HG03342 (cell line): ENCODE results near the gene ZBTB21.
"Not testable (repeated sequence)": the region's sequence is repeated elsewhere in the genome, so short reads cannot be mapped to it uniquely, and the experiment has no call there.

ENCODE experiments used
- ATAC-seq: cut with Tn5 transposase; IDR thresholded peaks from one replicate; pipeline ENCODE4 v1.9.1; 2021; ENCODE audit warnings: mild to moderate bottlenecking, moderate library complexity; ENCODE audit not compliant: unreplicated experiment

Gene ZBTB21

DNA sequence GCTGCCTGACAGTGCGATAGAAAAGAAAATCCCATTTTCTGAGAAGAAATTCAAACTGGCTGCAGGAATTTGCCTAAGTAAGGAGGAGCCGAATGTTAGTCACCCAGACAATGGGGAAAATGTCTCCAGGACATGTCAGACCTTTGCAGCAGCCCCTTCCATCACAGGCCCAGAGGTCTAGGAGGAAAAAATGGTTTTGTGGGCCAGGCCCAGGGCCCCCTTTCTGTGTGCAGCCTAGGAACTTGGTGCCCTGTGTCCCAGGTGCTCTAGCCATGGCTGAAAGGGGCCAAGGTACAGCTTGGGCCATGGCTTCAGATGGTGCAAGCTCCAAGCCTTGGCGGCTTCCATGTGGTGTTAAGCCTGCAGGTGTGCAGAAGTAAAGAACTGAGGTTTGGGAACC lies 14.6 kb downstream of the ZBTB21 start:
- ATAC-seq = no peak

DNA sequence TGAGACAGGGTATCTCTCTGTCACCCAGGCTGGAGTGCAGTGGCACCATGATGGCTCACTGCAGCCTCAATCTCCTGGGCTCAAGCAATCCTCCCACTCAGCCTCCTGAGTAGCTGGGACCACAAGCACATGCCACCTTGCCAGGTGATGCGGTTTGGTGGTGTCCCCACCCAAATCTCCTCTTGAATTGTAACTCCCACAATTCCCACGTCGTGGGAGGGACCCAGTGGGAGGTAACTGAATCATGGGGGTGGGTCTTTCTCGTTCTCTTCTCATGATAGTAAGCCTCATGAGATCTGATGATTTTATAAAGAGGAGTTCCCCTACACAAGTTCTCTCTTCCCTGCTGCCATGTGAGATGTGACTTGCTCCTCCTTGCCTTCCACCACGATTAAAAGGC lies 15.5 kb downstream of the ZBTB21 start:
- not testable (repeated sequence) for ATAC-seq

DNA sequence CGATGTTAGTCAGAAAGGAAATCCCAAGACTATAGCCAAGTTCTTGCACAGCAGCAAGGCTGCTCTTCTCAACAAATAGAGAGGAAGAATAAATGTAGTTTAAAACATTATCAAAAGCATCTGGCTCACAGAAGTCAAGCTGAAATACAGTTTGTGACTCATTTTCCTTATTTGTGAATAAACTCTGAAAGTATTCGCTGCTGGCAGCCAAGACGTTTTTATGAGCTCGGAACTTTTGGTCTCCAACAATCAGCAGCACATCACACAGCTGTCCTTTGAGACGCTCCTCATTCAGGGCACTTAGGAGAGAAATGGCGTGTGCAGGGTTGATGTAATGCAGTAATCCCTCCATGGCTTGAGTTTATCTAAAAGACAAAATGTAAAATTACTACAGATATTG lies 16.4 kb downstream of the ZBTB21 start:
- no peak for ATAC-seq

DNA sequence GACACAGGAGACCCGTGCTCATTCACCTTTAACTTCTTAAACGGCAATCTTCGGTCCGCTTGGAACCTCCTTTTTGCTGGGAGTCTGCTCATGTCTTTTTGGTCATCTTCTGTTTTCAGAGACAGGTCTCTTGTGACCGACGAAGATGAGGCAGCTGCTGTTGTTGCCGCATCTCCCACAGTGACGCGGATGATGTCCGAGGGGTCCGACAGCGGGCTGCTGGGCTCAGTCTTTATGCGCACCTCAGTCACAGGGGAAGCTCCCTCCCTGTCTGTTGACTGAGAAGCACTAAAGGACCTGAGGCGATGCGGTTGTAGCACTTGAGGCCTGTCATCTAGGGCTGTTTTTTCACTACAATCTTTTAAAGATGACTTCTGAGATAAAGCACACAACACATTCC lies 17.6 kb downstream of the ZBTB21 start:
- ATAC-seq = no peak

DNA sequence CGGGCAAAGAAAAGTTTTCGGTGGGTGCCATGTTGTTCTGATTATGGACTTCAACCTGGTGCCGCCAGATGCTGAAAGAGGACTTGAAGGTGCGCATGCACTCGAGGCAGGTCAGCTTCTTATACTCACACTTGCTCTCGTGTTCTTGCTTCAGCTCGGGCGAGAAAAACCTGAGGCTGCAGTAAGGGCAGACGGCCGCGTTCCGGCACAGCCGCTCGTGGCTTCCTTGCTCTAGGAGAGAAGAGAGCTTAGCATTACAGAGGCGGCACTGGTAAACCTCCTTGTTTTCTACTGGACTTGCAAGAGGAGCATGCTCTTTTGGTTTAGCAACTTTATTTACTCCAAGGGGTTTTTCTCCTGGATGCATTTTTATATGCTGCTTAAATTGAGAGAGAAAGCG lies 18.5 kb downstream of the ZBTB21 start:
- no peak for ATAC-seq

DNA sequence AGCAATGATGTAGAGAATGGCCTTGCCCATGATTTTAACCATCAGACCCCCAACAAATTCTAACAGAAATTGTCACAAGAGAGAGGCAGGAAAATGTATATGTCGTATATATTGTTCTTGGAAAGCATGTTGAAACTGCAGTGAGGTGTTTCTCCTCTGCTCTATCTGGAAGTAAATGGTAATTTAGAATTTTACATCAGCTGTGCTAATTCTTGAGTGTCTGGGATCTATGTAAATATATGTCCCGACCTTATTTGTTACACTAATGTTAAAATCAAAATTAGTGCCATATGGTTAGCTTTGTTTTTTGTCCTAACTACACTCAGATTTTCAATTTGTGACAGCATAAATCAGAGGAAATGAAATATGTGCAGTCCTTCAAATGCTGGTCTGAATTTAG lies 20.5 kb downstream of the ZBTB21 start:
- ATAC-seq = no peak

DNA sequence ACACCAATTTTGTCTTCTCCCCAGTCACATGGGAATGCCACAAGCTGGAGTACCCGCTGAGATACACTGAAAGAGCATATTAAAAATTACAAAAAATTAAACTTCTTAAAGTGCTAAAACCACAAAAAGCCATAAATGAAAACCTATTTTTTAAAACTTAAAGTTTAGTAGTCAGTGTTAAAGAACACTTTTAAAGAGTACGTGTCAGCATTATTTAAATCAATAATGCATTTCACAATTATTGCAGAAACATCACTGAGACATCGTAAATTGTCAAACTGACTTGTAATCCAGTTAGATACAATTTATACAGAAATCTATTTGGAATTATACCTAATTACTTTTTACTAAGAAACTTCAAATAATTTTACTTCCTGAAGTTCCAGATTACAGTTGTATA lies 22.9 kb downstream of the ZBTB21 start:
- no peak for ATAC-seq

DNA sequence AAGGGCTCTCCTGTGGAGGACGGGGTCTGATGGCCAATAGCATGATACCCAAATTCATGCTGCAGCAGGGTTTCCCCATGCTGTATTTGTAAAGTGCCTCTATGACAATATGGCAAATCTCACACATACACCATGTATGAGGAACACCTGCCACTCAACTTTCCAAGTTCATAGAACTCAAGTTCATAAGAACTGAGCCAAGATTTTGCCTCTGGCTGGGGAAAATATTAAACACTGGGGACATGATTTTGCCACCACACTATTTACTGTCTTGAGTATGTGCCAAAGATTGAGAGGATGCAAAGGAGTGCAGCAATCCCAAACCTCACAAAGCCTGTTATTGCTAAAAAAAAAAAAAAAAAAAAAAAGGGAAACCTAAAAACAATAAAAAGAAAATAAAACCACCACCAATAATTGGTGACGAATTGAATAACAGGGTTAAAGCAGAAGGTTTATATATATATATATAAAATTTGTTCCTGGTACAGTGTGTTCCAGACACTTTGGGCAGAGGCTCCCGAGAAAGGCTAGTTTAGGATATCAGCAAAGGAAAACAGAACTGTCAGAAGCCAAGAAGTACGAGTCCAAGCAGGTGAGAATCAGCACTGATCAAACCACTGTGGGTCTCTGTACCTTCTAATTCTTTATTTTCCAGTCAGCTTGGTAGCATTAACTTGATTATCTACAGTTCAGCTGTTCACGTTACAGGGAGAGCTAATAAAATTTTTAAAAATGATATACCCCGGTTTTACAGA lies 24.3 kb downstream of the ZBTB21 start:
- no peak for ATAC-seq

DNA sequence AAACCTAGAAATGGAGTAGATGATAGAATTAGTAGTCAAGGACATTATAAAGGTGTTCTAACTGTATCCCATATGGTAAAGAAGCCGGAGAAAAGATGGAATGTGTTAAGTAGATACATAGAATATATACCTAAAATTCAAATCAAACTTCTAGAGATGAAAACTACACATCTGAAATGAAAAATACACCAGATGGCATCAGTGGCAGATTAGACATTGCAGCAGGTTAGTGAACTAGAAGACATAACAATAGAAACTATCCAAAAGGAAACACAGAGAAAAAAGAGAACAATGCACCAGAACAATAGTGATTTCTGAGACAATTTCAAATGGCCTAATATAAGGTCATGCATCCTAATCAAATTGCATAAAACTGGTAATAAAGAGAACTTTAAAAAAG lies 26.9 kb downstream of the ZBTB21 start:
- ATAC-seq = no peak

DNA sequence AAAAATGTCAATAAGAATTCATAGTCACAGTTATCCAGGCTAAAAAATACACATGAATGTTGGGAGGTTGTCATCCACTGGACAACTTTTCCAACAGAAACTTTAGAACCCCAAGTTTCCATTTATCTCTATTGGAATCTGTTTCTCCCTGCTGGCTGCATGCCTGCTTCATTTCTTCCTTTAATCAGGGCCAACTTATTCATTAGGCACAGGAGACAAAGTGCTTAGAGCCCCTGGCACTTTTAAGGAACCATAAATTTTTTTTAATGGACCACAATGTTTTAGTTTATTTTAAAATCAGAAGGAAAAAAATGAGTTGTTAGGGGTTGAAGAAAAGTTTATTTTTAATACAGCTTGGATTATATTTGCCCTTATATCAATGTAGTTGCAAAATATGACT lies 29.6 kb downstream of the ZBTB21 start:
- no peak for ATAC-seq

DNA sequence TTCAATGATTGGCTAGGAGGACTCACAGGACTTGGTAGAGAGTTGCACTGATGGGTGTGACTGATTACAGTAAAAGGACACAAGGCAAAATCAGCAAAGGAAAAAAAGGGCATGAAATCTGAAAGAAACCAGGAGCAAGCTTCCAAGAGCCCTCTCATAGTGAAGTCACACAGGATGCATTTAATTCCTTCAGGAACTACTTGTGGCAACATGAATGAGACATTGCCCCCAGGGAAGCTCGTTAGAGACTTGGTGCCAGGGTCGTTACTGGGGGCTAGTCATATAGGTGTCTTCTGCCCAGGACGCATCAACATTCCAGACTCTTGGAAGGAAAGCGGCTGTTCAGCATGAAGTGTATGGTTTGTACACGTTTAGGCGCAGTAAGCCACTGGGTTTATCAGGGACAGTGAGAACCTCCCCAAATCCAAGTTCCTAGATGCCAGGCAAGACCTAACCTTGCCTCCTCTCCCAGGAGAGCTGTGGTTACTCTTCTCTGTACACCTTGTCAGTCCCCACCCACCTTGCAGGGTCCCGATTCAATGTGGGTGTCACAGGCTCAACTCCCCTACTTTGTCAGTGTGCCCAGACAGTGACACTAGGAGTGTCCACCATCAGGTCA lies 30.3 kb downstream of the ZBTB21 start:
- ATAC-seq = no peak

DNA sequence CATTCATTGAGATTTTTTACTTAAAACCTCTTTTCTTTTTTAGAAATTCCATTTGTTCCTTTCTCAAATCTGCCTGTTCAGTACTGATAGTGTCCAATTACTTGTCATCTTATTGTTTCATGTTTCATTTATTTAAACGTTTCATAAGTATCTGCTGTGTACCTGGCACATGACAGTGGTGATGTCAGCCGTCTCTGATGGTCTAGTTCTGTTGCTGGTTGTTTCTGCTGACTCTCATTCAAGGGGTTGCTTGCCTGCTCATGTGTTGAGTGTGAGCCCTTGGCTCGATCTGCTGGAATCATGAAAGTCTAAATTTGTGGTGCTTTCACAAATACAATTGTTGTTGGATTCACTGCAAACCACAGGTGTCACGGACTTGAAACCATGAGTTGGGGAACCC lies 30.8 kb downstream of the ZBTB21 start:
- no peak for ATAC-seq

DNA sequence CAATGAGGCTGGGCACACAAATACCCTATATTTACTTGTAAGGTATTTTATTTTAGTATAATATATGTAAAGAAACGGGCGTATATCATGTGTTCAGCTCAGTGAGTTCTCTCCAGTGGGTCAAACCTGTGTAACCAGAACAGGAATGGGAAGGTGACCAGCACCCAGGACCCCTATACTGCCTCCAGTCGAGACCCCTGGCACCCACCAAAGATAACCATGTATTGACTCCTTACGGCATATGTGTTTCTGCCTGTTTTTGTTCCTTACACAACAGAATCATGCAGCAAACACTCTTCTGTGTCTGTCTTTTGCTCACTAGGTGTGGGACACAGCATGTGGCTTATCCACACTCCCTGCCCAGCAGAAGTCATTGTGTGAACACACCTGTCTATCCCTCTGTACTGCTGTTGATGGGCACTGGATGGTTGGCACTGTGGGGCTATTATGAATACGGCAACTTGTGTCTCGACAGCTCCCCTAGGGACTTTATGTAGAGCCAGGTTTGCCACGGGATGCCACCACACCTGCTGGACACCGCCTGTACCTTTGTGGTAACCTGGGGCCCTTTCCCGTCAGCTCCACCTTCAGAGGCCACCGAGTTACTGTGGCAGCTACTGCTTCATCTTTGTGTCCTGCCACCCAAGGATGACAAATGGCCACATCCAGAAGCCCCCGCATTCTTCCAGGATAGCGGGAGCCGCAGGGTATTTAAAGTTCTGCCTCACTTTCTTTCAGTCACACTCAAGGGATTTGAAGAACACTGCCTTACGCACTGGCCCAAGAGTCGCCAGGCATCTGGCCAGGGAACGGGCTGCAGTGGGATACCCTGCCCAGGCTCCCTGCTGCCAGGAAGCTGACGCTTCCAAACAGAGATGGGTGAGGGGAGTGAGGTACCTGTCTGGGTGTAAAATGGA lies 32.9 kb downstream of the ZBTB21 start:
- ATAC-seq = no peak

DNA sequence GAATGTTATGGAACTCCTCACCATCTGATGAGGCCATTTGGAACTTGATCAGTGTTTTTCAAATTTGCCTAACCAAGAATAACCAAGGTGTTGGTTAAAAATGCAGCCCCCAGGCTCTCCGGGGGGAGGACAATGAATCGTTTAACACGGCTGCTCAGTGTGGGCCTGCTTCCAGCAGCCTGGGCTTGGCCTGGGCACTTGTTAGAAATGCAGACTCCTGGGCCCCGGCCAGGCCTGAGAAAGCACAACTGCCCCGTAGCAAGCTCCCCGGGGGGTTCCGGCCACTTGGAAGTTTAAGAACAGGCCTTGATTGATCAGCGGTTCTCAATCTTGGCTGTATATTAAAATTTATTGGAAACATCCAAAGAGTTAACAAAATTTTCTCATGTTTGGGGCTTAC lies 33.5 kb downstream of the ZBTB21 start:
- no peak for ATAC-seq

DNA sequence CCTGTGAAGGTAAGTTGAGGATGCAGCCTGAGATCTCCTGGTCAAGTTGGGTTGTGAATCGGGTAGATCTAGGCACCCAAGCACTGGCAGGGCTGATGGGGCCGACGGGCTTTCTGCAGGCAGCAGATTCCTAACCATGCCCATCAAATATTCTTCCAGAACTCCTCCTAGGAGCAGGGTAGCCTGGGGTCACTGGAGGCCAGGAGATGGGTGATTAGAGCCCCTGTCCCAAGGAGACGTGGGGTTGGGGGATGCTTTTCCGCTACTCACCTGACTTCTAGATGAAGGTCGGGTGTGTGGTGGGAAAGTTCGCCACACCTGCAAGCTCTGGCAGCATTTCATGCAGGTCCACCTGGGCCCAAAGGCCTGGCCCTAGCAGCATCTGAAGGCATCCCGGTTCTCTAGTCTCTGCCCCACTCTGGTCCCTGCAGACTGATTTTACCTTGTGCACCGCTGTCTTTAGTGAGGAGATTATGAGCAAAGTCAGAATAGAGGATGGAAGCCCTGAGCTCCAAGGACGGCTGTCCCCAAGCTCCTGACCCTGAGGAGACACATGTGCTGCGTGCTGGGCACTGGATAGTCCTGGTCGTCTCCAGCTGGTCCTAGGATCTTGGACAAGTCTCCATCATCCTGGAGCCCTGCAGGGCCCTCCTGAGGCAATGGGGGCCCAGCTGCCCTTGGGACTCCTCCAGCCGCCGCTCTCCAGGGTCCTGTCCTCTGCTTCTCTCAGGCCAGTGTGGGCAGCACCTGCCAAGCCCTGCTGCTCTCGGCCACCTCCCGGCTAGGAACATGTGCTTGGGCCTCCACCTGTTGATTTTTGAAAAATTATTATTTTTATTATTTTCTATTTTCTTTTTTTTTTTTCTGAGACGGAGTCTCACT lies 34.5 kb downstream of the ZBTB21 start:
- no peak for ATAC-seq

DNA sequence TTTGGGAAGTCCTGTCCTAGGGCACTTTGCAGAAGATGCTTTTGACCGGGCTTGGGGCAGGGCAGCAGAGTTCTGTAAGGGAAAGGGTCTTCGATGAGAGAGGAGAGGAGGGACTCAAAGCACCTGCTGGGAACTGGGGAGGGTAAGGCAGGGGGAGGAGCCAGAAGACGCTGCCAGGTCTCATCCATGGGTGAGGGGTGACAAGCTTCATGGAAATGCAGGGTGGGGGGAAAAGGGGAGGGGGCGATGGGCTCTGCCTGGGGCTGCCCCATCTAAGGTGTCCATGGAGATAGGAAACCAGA lies 35.5 kb downstream of the ZBTB21 start:
- no peak for ATAC-seq

DNA sequence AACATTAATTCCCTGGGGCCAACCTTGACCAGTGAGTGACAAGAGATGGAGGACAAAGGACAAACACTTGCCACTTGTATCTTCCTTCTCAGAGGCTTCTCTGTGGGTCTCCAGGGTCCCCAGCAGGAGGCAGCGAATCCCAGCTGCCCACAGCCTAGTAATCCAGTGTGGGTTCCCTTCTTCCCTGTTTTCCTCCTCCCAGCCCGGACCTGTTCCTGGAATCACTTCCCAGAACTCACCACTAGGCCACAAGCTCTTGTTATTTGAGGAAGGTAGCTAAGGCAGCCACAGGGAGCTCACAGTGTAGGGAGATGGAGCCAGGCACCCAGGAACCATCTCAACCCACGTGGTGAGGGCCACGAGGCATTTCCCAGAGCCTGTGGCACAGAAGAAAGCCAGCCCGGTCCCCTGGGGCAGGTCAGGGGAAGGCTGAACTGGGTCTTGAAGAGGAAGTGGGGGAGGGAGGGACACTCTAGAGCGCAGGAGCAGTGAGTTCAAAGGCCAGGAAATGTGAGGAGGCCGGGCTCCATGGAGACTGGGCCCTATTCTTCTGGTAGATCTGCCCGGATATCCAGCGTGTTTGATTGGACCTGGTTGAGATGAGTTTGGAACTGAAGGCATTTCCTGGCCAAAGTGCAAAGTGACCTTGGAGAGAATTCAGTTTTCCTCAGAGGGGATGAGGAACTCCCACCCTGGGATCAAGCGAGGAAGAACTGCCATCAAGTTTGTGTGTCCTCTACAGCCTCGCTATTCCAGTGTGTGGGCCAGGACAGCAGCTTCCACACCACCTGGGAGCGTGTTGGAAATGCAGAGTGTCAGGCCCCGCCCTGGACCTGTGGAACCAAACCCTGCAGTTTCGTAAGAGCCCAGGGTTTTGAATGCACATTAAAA lies 36.1 kb downstream of the ZBTB21 start:
- ATAC-seq = no peak

DNA sequence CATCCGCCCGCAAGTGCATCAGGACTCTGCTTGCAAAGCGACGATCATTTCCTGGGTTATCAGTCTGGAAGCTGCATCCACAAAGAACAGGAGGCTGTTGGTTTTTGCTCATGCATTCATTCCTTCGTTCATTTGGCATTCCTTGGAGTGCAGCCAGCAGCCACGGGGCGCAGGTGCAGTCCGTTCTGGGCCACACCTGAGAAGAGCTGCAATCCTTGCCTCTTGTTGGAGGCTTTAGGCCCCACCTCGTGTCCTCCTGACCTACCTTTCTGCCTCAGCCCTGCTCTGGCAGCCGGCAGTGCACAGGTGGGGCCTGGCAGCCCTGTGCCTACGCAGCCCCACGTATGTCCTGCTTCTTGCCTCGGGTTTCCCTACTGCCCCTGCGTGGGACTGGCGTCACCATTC lies 36.7 kb downstream of the ZBTB21 start:
- ATAC-seq = no peak

DNA sequence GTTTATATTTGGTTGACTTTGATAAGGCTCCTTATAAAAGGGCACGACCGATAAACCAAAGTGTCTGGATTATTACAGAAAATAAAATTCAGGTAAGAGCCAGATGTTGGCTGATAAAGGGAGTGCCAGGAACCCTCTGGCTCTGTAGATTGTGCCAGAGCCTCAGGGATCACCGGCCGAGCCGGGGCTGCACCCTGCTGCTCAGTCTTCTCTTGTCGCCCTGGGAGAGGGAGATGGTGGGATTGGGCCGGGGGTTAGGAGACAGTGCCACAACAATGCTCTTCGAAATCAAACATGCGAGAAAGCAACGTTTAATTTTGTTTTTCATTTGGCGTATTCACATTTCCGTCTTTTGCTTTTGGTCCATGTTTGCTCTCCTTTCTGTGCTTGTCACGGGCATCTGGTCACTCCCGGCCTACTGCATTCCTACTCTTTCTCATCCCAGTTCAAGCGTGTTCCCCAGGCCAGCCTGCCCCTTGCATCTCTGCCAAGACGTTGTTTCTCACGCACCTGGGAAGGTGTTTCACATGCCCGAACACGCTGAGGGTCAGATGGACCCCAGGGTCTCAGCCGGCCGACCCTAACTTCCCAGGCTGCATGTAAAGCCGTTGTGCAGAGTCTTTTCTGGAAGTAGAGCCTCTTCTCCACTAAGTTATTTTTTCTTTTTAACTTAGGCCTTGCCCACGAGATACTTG lies 37.5 kb downstream of the ZBTB21 start:
- ATAC-seq = no peak
